Measurements from ENCODE around the gene GPR55.

DNA sequence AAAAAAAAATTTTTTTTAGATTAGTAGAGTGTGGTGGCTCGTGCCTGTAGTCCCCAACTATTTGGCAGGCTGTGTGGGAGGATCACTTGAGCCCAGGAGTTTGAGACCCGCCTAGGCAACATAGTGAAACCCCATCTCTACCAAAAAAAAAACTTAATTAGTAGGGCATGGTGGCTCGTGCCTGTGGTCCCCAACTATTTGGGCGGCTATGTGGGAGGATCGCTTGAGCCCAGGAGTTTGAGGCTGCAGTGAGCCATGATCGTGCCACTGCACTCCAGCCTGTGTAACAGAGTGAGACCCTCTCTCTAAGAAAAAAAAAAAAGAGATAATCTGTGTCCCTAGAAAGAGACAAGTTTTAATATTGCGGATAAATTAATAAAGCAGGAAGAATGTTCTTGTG is 8.8 kb downstream of the GPR55 start:
- no peak for TF ChIP-seq POLR2AphosphoS5 (IDR thresholded peaks at IDR 0.05; ENCODE audit: low read depth, low read length)
- TF ChIP-seq, protein P1, sequence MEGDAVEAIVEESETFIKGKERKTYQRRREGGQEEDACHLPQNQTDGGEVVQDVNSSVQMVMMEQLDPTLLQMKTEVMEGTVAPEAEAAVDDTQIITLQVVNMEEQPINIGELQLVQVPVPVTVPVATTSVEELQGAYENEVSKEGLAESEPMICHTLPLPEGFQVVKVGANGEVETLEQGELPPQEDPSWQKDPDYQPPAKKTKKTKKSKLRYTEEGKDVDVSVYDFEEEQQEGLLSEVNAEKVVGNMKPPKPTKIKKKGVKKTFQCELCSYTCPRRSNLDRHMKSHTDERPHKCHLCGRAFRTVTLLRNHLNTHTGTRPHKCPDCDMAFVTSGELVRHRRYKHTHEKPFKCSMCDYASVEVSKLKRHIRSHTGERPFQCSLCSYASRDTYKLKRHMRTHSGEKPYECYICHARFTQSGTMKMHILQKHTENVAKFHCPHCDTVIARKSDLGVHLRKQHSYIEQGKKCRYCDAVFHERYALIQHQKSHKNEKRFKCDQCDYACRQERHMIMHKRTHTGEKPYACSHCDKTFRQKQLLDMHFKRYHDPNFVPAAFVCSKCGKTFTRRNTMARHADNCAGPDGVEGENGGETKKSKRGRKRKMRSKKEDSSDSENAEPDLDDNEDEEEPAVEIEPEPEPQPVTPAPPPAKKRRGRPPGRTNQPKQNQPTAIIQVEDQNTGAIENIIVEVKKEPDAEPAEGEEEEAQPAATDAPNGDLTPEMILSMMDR (IDR thresholded peaks at IDR 0.05 in 2 of 3, conservative IDR thresholded peaks at IDR 0.05 in 1 of 3; ENCODE audit: borderline replicate concordance in 1 of 3, insufficient read depth in 1 of 3, low read depth in 2 of 3, low read length in 2 of 3), result no peak

Measured in HCT116 (cell line).